ENCODE measurements around the gene MAP1LC3C. TPM values are rescaled to one million over a fixed set of nuclear protein-coding genes. Genes with fewer than 3 reads are reported as not detected.

Gene MAP1LC3C
- total RNA-seq = 0.42 to 0.77 TPM in 2 of 3 replicates, not detected in the other

GRCh38 chr1:241999026-241999425, at the start of gene MAP1LC3C:
Gene MAP1LC3C (minus strand): TSS chr1:241999098. CDS start chr1:241999008, 90 bp downstream.
- peak within 1 kb of the TSS; percentile 63 for H3K4me3 Mint-ChIP-seq
- no peaks in the 10 kb centered on the region for H3K36me3 Mint-ChIP-seq
- H3K27me3 Mint-ChIP-seq (ENCODE audit: low read depth) = no peaks in the 10 kb centered on the region
- no peak for DNase-seq (ENCODE audit: low spot score in 2 of 2, unreplicated experiment in 2 of 2)
- no peaks in the 10 kb centered on the region for H3K9me3 Mint-ChIP-seq
- TF ChIP-seq CTCF (IDR thresholded peaks at IDR 0.05; ENCODE audit: unreplicated experiment) = no peak
- peaks cover 9% of the 10 kb centered on the region for H3K4me1 Mint-ChIP-seq
- H3K27ac Mint-ChIP-seq = no peak within 1 kb of the TSS

GRCh38 chr1:242043165-242043564, 44.3 kb upstream of the MAP1LC3C start:
- Mint-ChIP-seq H3K9me3 (peaks cover 20% of the 10 kb centered on the region), H3K4me3 (no peak overlapping the region), H3K36me3 (no peaks in the 10 kb centered on the region), H3K27me3 (ENCODE audit: low read depth) (no peaks in the 10 kb centered on the region), H3K27ac (no peak overlapping the region), H3K4me1 (no peaks in the 10 kb centered on the region)
- no peak for TF ChIP-seq CTCF (IDR thresholded peaks at IDR 0.05; ENCODE audit: unreplicated experiment)
- DNase-seq (ENCODE audit: low spot score in 2 of 2, unreplicated experiment in 2 of 2) = no peak

GRCh38 chr1:242034392-242034791, 35.5 kb upstream of the MAP1LC3C start:
- TF ChIP-seq CTCF (IDR thresholded peaks at IDR 0.05; ENCODE audit: unreplicated experiment) = no peak
- no peaks in the 10 kb centered on the region for H3K27me3 Mint-ChIP-seq (ENCODE audit: low read depth)
- H3K4me1 Mint-ChIP-seq = peaks cover 8% of the 10 kb centered on the region
- peaks cover 3% of the 10 kb centered on the region for H3K9me3 Mint-ChIP-seq
- DNase-seq (ENCODE audit: low spot score in 2 of 2, unreplicated experiment in 2 of 2) = no peak
- H3K4me3 Mint-ChIP-seq = no peak overlapping the region
- H3K27ac Mint-ChIP-seq = no peak overlapping the region
- no peaks in the 10 kb centered on the region for H3K36me3 Mint-ChIP-seq

GRCh38 chr1:242033447-242033846, 34.5 kb upstream of the MAP1LC3C start:
- Mint-ChIP-seq H3K27me3 (ENCODE audit: low read depth) (no peaks in the 10 kb centered on the region), H3K36me3 (no peaks in the 10 kb centered on the region), H3K9me3 (peaks cover 3% of the 10 kb centered on the region), H3K4me1 (peaks cover 8% of the 10 kb centered on the region), H3K4me3 (no peak overlapping the region), H3K27ac (peak overlapping the region; percentile 66)
- DNase-seq (ENCODE audit: low spot score in 2 of 2, unreplicated experiment in 2 of 2) = no peak
- TF ChIP-seq CTCF (IDR thresholded peaks at IDR 0.05; ENCODE audit: unreplicated experiment) = no peak

- Mint-ChIP-seq H3K27me3 (ENCODE audit: low read depth) (no peaks in the 10 kb centered on the region), H3K36me3 (no peaks in the 10 kb centered on the region), H3K27ac (no peak overlapping the region), H3K4me3 (no peak overlapping the region), H3K9me3 (peaks cover 3% of the 10 kb centered on the region), H3K4me1 (peaks cover 8% of the 10 kb centered on the region)
- DNase-seq (ENCODE audit: low spot score in 2 of 2, unreplicated experiment in 2 of 2) = no peak
- TF ChIP-seq CTCF (IDR thresholded peaks at IDR 0.05; ENCODE audit: unreplicated experiment) = no peak
Observed at GRCh38 chr1:242030071-242030470, 31.2 kb upstream of the MAP1LC3C start.

GRCh38 chr1:242025681-242026080, 26.8 kb upstream of the MAP1LC3C start:
- no peaks in the 10 kb centered on the region for H3K36me3 Mint-ChIP-seq
- H3K4me3 Mint-ChIP-seq = no peak overlapping the region
- no peak for DNase-seq (ENCODE audit: low spot score in 2 of 2, unreplicated experiment in 2 of 2)
- H3K27me3 Mint-ChIP-seq (ENCODE audit: low read depth) = peaks cover 2% of the 10 kb centered on the region
- no peak for TF ChIP-seq CTCF (IDR thresholded peaks at IDR 0.05; ENCODE audit: unreplicated experiment)
- peaks cover 3% of the 10 kb centered on the region for H3K9me3 Mint-ChIP-seq
- no peaks in the 10 kb centered on the region for H3K4me1 Mint-ChIP-seq
- no peak overlapping the region for H3K27ac Mint-ChIP-seq

All from mesothelial cell of epicardium (in vitro differentiated cells).